GM15510 (cell line): ENCODE data around the gene SPOPL.

Experiments
- POLR2A ChIP-seq: IDR thresholded peaks from 3 replicates; pipeline ENCODE4 v1.6.1; 2011; ENCODE audit warnings: borderline replicate concordance; ENCODE audit not compliant: insufficient read length; ENCODE audit errors: extremely low read depth

SPOPL gene

GRCh38 chr2:138490673-138491494, 10.7 kb upstream of the SPOPL start:
- no peak for TF ChIP-seq POLR2A

- no peak for TF ChIP-seq POLR2A
Measured at GRCh38 chr2:138491495-138491862, 10.1 kb upstream of the SPOPL start.

GRCh38 chr2:138492160-138492559, 9.4 kb upstream of the SPOPL start:
- TF ChIP-seq POLR2A, result no peak

- TF ChIP-seq POLR2A, result no peak
Measured at GRCh38 chr2:138493334-138493733, 8.2 kb upstream of the SPOPL start.

- no peak for TF ChIP-seq POLR2A
Measured at GRCh38 chr2:138494265-138494966, 7.2 kb upstream of the SPOPL start.

- TF ChIP-seq POLR2A, result no peak
Measured at GRCh38 chr2:138495384-138495783, 6.2 kb upstream of the SPOPL start.

- TF ChIP-seq POLR2A, result no peak
Measured at GRCh38 chr2:138496096-138496651, 5.4 kb upstream of the SPOPL start.

GRCh38 chr2:138497294-138497693, 4.3 kb upstream of the SPOPL start:
- no peak for TF ChIP-seq POLR2A

- no peak for TF ChIP-seq POLR2A
Measured at GRCh38 chr2:138499684-138500083, 1.9 kb upstream of the SPOPL start.

GRCh38 chr2:138500592-138501424, 762 bp upstream of the SPOPL start:
- no peak for TF ChIP-seq POLR2A

GRCh38 chr2:138502255-138503086, 901 bp downstream of the SPOPL start:
- no peak for TF ChIP-seq POLR2A

- TF ChIP-seq POLR2A, result no peak
Measured at GRCh38 chr2:138503087-138503442, 1.5 kb downstream of the SPOPL start.

- no peak for TF ChIP-seq POLR2A
Measured at GRCh38 chr2:138503652-138504051, 2.1 kb downstream of the SPOPL start.

GRCh38 chr2:138504092-138504491, 2.5 kb downstream of the SPOPL start:
- TF ChIP-seq POLR2A, result no peak

GRCh38 chr2:138504546-138505235, 3.1 kb downstream of the SPOPL start:
- no peak for TF ChIP-seq POLR2A
